CD4-positive, alpha-beta T cell treated with Interleukin-6 for 4 hours (primary cell): ENCODE results near the gene SNX33.
"Not testable (repeated sequence)": the region's sequence is repeated elsewhere in the genome, so short reads cannot be mapped to it uniquely, and the experiment has no call there.

Source experiments
- DNase-seq: peaks from one replicate; pipeline ENCODE4 v3.0.0-alpha.2; 2020; ENCODE audit warnings: mixed read lengths

Gene SNX33

DNA sequence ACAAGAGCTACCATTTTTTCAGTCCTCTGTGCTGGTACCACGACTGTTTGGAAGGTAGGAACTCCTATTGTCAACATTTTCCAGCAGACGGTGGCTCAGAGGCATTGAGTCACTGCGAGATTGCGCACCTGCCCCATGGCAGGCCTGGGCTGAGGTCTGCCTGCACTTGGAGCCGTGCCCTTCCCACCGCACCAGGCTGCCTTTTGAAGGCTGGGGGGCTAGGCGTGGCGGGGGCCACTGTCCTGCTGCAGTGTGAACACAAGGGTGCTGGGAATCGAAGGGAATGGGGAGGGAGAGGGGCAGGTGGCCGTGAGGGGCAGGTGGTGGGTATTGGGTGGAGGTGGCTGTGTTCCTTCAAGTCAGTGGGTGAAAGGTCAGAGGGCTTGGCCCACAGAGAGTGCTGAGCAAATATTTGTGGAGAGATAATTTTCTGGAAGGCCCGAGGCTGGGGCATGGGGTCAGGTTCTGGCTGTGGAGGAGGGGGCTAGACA lies 16.3 kb downstream of the SNX33 start:
- no peak for DNase-seq

- DNase-seq = no peak
Observed at GRCh38 chr15:75666823-75667501, 19.2 kb downstream of the SNX33 start.

- DNase-seq = no peak
Observed at GRCh38 chr15:75669191-75669878, 21.6 kb downstream of the SNX33 start.

DNA sequence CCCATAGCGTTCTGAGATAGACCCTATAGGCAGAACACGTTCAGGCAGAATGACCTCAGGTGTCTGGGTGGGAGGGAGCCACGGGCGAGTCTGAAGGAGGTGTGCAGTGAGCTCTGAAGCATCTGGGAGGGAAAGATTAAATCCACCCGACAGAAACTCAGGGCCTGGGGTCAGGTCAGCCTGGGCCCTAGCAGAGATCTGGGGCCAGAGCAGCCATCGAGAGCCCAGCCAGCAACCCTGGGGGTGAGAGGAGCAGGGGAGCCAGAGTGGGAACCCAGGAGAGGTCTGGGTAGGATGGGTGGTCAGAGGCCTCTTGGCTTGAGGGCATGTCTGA lies 22.1 kb downstream of the SNX33 start:
- DNase-seq = no peak

- DNase-seq = no peak
Observed at GRCh38 chr15:75671730-75672602, 24.3 kb downstream of the SNX33 start.

DNA sequence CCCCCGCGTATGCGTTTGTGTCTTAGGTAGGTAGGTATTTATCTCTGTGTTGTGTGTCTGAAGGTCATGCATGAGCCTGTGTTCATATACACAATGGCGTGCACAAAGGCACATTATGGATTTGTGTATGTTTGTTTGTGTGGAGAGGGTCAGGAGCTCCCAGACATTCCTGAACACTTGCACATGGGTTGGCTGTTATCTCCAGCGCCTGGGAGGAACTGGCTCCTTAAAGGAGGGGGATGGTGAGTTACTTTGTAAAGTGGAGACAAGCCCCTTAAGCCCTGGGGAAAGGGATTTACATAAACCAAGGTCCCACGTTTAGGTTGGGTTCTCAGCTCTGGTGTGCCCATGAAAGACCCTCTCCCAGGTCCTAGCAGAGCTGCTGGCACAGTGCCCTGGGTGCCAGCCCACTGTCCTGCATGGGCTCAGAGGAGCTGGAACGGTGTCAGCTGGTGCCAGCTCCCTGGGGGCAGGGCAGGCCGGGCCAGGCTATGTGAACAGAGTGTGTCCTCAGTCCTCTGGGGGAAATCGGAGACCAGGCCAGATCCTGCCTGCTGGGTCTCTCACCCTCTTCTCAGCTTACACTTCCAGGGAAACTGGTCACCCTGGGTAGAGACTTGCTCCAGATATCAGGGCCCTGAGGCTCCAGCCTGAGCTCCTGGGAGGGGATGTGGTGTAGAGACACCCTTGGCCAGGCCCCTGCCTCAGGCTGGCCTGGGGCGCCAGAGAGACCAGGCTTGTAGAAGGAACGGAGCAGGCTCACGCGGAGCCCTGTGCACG lies 25.1 kb downstream of the SNX33 start:
- DNase-seq = no peak

DNA sequence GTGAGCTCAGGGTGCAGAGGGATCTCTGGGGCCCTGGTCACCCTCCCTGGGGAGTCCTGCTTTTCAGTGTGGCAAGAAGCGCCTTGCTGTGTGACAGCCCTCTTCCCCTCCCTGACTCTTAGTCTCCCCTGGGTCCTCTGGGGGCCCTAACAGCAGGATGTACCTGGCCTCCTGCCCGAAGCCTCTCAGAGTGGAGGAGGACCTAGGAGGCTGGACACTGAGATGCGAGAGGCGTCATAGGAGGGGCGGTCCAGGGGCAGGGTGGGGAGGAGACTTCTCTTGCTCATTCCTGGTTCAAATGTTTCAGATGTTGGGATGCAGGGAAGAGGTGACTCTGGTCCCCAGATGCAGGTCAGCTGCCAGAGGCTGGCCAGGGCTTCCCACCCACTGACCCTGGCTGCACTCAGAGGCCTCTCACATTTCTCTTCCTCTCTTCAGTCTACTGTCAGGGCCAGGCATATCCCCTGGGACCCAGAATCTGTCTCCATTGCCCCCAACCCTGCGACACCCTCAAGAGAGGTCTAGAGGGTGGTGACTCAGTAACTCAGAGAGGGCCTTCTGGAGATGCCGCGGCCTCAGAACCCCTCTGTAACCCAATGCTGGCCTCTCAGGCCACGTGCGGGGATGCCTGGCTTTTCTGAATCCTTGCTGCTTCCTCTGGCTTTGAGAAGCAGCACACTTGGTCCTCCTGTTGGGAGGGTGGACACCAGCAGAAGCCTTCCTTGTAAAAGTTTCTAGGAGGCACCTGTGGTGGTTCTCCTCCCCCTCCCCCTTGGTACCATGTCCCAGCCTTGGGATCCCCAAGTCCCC lies 25.9 kb downstream of the SNX33 start:
- no peak for DNase-seq

GRCh38 chr15:75674366-75674765 lies 26.7 kb downstream of the SNX33 start:
- DNase-seq = no peak

- DNase-seq = no peak
Observed at GRCh38 chr15:75675579-75676404, 28.1 kb downstream of the SNX33 start.

DNA sequence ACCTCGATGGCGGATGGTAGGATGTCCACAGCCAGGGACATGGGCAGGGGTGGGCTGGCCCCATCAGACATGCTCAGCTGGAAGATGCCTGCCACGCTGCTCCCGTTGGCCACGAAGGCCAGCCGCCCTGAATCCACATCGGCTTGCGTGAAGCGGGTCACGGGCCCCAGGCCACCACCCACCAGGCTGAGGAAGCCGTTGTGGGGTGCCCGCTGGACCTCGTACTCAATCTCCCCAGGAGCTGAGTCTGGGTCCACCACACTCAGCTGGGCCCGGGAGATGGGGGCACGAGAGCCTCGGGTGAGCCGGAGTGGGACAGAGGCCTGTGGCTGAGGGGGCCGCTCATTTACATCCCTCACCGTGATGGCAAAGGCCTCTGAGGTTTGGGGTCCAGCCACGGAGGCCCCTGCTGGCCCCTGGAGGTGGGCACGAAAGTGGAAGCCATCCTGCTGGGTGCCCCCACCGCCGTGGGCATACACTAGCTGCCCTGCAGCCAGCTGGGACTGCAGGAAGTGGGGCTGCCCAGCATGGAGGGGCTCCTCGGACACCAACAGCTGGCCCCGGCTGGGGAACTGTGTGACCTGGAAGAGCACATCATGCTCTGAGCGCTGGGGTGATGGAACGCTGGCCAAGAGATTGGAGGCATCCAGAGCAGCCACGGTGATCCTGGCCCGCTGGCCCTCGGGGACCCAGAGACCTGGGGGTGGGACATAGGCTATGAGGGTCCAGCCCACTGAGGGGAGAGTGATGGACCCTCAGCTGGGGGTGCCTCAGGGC lies 29.2 kb downstream of the SNX33 start:
- DNase-seq = no peak

DNA sequence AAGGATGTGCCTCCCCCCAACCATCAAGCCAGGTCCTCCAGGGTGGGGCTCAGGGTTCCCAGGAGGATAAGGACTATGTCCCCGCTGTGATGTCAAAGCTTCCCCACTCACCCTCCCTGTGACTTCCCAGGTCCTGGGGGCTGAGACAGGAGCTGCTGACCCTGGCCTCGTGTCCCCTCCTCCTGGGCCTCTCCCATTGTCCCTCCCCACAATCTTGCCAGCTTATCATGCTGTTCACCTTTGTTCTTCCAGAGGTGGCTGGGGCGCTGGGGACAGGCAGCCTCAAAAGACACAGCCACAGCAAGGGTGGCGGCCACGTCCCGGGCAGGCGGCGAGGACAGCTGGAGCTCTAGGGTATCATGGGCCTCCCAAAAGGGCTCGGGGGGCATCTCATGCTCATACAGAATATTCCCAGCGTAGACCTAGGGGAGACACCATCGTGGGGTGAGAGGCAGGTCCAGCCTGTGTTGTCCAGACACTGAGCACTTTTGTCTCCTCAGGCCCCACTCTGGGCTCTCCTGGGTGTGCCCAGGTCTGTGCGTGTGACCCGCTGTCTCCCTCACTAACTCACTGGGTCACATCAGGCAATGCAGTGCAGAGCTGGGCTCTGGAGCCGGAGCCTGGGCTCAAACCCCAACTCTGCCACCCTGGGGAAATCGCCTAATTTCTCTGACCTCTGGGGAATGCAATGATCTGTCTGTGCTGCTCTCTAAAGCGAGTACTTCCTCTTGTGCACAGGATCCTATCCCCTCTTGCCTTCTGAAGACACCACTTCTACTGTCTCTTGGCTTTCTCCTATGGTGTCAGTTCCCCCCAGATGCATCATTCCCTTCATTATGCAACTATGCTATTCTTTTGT lies 30.0 kb downstream of the SNX33 start:
- no peak for DNase-seq

- DNase-seq = not testable (repeated sequence)
Observed at GRCh38 chr15:75678324-75678690, 30.6 kb downstream of the SNX33 start.

GRCh38 chr15:75680007-75680789 lies 32.5 kb downstream of the SNX33 start:
- DNase-seq = no peak

- DNase-seq = no peak
Observed at GRCh38 chr15:75682181-75683135, 34.7 kb downstream of the SNX33 start.

DNA sequence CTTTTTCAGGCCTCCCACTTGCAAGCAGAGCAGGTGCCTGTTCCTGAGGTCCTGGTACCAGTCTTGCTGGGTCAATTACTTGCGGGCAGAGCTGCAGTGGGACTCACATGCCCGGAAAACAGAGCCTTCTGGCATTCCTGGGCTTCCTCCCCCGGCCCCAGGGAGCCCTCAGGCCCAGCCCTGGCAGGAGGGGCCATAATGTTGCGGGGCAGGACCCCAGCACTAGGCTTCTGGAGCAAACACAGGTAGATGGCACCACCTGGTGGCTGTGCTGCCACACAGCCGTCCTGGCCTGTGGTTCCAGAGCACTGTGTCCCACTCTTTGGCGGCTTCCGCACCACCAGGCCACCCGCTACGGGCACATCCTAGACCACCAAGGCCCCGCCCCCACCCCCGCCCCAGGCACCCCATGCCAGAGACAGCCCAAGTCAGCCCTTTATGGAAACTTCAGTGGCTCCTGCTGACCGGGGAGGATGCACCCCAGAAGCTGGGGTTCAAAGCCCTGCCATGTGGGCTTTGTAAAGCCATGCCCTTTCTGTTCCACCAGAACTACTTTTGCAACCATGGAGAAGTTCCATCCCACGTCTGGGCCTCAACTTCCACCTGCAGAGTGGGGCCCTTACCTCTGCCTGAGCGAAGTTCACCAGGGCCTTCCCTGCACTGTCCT lies 36.1 kb downstream of the SNX33 start:
- DNase-seq = peak; percentile 69

DNA sequence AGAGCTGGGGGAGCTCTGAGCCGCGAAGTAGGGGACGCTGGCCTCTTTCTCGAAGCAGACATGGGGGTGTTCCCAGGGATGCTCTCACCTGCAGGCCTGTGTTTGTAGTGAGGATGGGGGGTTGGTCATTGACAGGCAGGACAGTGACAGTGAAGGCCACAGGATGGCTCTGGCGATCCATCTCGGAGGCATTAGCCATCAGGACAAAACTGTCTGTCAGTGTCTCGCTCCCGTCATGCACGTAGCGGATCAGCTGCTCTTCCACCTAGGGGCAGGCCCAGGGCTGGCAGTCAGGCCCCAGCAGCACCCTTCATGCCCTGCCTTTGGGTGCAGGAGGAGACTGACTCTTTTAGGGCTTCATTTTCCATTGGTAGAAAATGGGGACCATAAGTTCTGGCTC lies 36.9 kb downstream of the SNX33 start:
- no peak for DNase-seq

DNA sequence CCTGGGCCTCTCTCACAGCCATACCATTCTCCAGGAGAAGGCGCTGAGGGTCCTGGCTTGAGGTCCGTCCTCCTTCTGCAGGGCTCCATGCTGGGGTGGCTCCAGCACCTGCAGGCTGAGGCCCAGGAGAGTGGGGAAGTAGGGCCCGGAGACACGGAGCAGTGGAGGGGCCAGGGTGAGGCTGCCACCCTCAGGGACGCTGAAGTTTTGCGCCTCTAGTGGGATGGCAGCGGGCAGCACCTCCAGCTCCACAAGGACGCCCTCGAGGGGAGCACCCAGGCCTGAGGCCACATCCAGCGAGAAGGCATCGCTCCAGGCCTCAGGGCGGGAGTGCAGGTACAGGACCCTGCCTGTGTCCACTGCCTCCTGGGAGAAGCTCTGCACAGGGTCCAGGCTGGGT lies 37.5 kb downstream of the SNX33 start:
- DNase-seq = no peak
